A673 (cell line): Measurements from ENCODE around the gene POLD2. TPM values are rescaled to one million over a fixed set of nuclear protein-coding genes. Genes with fewer than 3 reads are reported as not detected.

Experiments
- BruUV-seq: library from RNA; stranded (reverse); fragments of 400-500 nt; replicated peaks from 2 replicates; lab custom pipeline; 2021; lab: Mats Ljungman, UMichigan
- CTCF ChIA-PET: fragments of 300-600 bp; sonication (Branson Sonifier 250); formaldehyde crosslinking; loops from one replicate; lab custom pipeline; 2022; ENCODE audit warnings: antibody characterized with exemption; lab: Charles Lee
- POLR2A ChIA-PET: fragments of 300-600 bp; sonication (Branson Sonifier 250); formaldehyde crosslinking; loops from one replicate; lab custom pipeline; 2022; ENCODE audit warnings: antibody characterized with exemption; ENCODE audit not compliant: low non-redundant PET; lab: Charles Lee
- DNase-seq: peaks from one replicate; pipeline ENCODE4 v3.0.0-alpha.2; 2015; ENCODE audit warnings: low spot score
- H3K27ac ChIP-seq: fragments of 200-600 bp; sonication (generic); 2 replicates; pipeline ENCODE4 v1.5.1; 2016; ENCODE audit warnings: mixed run types, low read depth, mild to moderate bottlenecking, mixed read lengths, antibody characterized with exemption, low read length; ENCODE audit not compliant: poor library complexity, severe bottlenecking
- H3K27me3 ChIP-seq: fragments of 200-600 bp; sonication (generic); replicated peaks from 2 replicates; pipeline ENCODE4 v1.6.1; 2017; ENCODE audit warnings: mixed run types, low read depth, mild to moderate bottlenecking, mixed read lengths, antibody characterized with exemption, low read length; ENCODE audit not compliant: insufficient read depth, poor library complexity
- H3K36me3 ChIP-seq: fragments of 200-600 bp; sonication (generic); 2 replicates; pipeline ENCODE4 v1.6.1; 2016; ENCODE audit warnings: mixed run types, mild to moderate bottlenecking, mixed read lengths, antibody characterized with exemption, low read length; ENCODE audit not compliant: insufficient read depth, poor library complexity, severe bottlenecking
- H3K4me1 ChIP-seq: fragments of 200-600 bp; sonication (generic); 2 replicates; pipeline ENCODE4 v1.6.1; 2017; ENCODE audit warnings: mixed run types, mild to moderate bottlenecking, mixed read lengths, antibody characterized with exemption, low read length; ENCODE audit not compliant: insufficient read depth, poor library complexity, severe bottlenecking
- H3K4me3 ChIP-seq: fragments of 200-600 bp; sonication (generic); 2 replicates; pipeline ENCODE4 v1.5.1; 2016; ENCODE audit warnings: low read depth, mixed run types, mild to moderate bottlenecking, mixed read lengths, low read length; ENCODE audit not compliant: poor library complexity, severe bottlenecking
- H3K9me3 ChIP-seq: fragments of 200-600 bp; sonication (generic); 2 replicates; pipeline ENCODE4 v1.6.1; 2016; ENCODE audit warnings: mixed run types, low read depth, mild to moderate bottlenecking, mixed read lengths, antibody characterized with exemption, low read length; ENCODE audit not compliant: poor library complexity, severe bottlenecking
- CTCF ChIP-seq: fragments of 300-800, 200-600 bp; sonication (generic); conservative IDR thresholded peaks from 2 replicates; pipeline ENCODE4 v1.5.1; 2017; ENCODE audit warnings: low read depth, mild to moderate bottlenecking, antibody characterized with exemption, low read length, moderate library complexity, mixed read lengths
- EZH2 ChIP-seq: fragments of 200-600 bp; sonication (generic); IDR thresholded peaks from 2 replicates; pipeline ENCODE4 v1.6.1; 2017; ENCODE audit warnings: borderline replicate concordance, low read depth, mild to moderate bottlenecking, mixed read lengths, antibody characterized with exemption, low read length; ENCODE audit not compliant: poor library complexity, severe bottlenecking
- intact Hi-C: fragments of 100-400 bp; cut with micrococcal nuclease; formaldehyde crosslinking; loops from one replicate; pipeline ENCODE4 v1.10.0; 2022; ENCODE audit not compliant: unreplicated experiment
- total RNA-seq: library from RNA; stranded (reverse); gene quantifications from 2 replicates; pipeline ENCODE4 v1.2.3, GENCODE V29; 2021

POLD2 gene
- total RNA-seq, 1 experiment from 2014 or later, result 252 TPM

- CTCF ChIA-PET, result no interaction called here
- TF ChIP-seq CTCF, result no peak
- TF ChIP-seq EZH2, result no peak
- H3K4me1 ChIP-seq, result no peaks in the 10 kb centered on the region
These were observed 36.7 kb downstream of the POLD2 start for GRCh38 chr7:44086627-44087026.

DNA sequence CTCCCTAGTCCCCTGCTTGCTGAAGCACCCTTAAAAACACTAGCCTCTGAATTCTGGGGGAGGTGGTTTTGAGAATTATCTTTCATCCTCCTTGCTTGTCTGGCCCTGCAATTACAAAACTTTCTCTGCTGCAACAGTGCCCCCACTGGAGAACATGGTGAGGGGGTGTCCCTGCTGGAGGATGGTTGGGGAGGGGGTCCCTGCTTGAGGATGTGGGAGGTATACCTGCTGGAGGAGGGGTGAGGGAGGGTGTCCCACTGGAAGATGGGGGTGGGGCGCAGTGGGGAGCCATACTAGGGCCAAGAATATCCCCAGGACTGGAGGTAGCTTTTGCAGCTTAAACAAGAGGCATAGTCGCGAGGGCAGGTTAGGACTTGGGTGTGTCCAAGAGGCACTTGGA is 37.8 kb downstream of the POLD2 start:
- H3K27ac ChIP-seq, result no peak overlapping the region
- CTCF ChIA-PET, result no interaction called here
- POLR2A ChIA-PET, result no interaction called here

More at GRCh38 chr7:44086627-44087026, 36.7 kb downstream of the POLD2 start:
- POLR2A ChIA-PET, result no interaction called here
- Histone ChIP-seq H3K36me3 (no peaks in the 10 kb centered on the region), H3K27me3 (no peaks in the 10 kb centered on the region), H3K27ac (no peak overlapping the region), H3K4me3 (no peak overlapping the region), H3K9me3 (no peaks in the 10 kb centered on the region)
- intact Hi-C loops, result no loop called here
- BruUV-seq, result no TSS peak
- DNase-seq, result no peak

DNA sequence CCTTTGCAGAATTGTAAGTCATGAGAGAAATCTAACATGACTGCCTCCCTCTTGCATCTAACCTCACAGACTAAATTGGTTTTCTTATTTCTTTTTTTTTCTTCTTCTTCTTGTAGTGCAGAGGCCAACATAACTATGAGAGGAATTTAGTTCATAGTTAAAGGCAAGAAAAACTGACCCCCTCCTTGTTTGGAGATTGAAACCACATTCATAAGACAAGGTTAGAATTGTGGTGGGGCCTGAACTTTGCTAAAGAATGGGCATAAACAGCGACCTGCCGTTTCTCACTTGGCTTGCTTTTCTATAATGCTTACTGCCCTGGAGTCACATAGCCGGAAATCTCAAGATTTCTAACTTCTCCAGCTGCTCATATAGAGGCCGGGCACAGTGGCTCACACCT is 38.6 kb downstream of the POLD2 start:
- Histone ChIP-seq H3K4me3 (no peak overlapping the region), H3K36me3 (no peaks in the 10 kb centered on the region), H3K4me1 (peaks cover 4% of the 10 kb centered on the region), H3K9me3 (no peaks in the 10 kb centered on the region), H3K27me3 (no peaks in the 10 kb centered on the region), H3K27ac (no peak overlapping the region)
- no TSS peak for BruUV-seq
- ChIA-PET CTCF (no interaction called here), POLR2A (no interaction called here)
- DNase-seq, result no peak
- TF ChIP-seq CTCF (no peak), EZH2 (no peak)
- intact Hi-C loops, result loop anchor here (5.0 kb wide), 1 partner anchor 118 kb away; the partner anchor contains the start of gene YKT6

More for the DNA sequence above, 37.8 kb downstream of the POLD2 start:
- no peak overlapping the region for H3K4me3 ChIP-seq
- H3K9me3 ChIP-seq, result no peaks in the 10 kb centered on the region
- H3K36me3 ChIP-seq, result no peaks in the 10 kb centered on the region
- H3K4me1 ChIP-seq, result peaks cover 4% of the 10 kb centered on the region
- DNase-seq, result no peak
- TF ChIP-seq CTCF, result peak; percentile 44
- TF ChIP-seq EZH2, result no peak
- BruUV-seq, result no TSS peak
- H3K27me3 ChIP-seq, result no peaks in the 10 kb centered on the region
- intact Hi-C loops, result no loop called here
